Liver (tissue), 9 donors: Measurements from ENCODE around the gene ZFHX2. TPM values are rescaled to one million over a fixed set of nuclear protein-coding genes. Genes with fewer than 3 reads are reported as not detected.

Experiments used
- DNase-seq: peaks from one replicate; pipeline ENCODE4 v3.0.0-alpha.2; 2017; ENCODE audit warnings: low spot score
- H3K27ac ChIP-seq, 2 donors: one replicate each; pipeline ENCODE4 v1.7.0; 2013; ENCODE audit warnings: inconsistent platforms in 2 of 2, low read length in 2 of 2, control low read depth in 1 of 2, low read depth in 1 of 2, mild to moderate bottlenecking in 1 of 2
- H3K27me3 ChIP-seq, 4 donors: one replicate each; pipeline versions ENCODE4 v1.6.1 to v1.7.0; 2013; ENCODE audit warnings: low read length in 3 of 4, inconsistent platforms in 1 of 4, mild to moderate bottlenecking in 1 of 4, moderate library complexity in 1 of 4; ENCODE audit not compliant: control insufficient read depth in 4 of 4, insufficient read depth in 4 of 4
- H3K36me3 ChIP-seq, 4 donors: one replicate each; pipeline versions ENCODE4 v1.6.1 to v1.7.0; 2013; ENCODE audit warnings: low read length in 3 of 4, mild to moderate bottlenecking in 3 of 4, low read depth in 1 of 4, moderate library complexity in 1 of 4; ENCODE audit not compliant: control insufficient read depth in 4 of 4, insufficient read depth in 3 of 4
- H3K4me1 ChIP-seq, 4 donors: one replicate each; pipeline versions ENCODE4 v1.6.1 to v1.7.0; 2013; ENCODE audit warnings: low read length in 3 of 4, mild to moderate bottlenecking in 3 of 4, moderate library complexity in 1 of 4; ENCODE audit not compliant: control insufficient read depth in 4 of 4, insufficient read depth in 4 of 4
- H3K4me3 ChIP-seq, 3 donors: one replicate each; pipeline versions ENCODE4 v1.6.1 to v1.7.0; 2013; ENCODE audit warnings: low read length in 3 of 3, control low read depth in 1 of 3, low read depth in 1 of 3, mild to moderate bottlenecking in 1 of 3
- H3K9ac ChIP-seq, 2 donors: one replicate each; pipeline ENCODE4 v1.7.0; 2013; ENCODE audit warnings: low read length in 2 of 2, mild to moderate bottlenecking in 2 of 2, moderate library complexity in 2 of 2, control low read depth in 1 of 2, low read depth in 1 of 2
- H3K9me3 ChIP-seq, 4 donors: one replicate each; pipeline versions ENCODE4 v1.6.1 to v1.7.0; 2013; ENCODE audit warnings: low read length in 3 of 4; ENCODE audit not compliant: control insufficient read depth in 4 of 4
- EGR1 ChIP-seq, 2 donors: IDR thresholded peaks; 2 replicates each; pipeline ENCODE4 v1.6.1; 2016 to 2018; ENCODE audit warnings: antibody characterized with exemption in 2 of 2, low read depth in 2 of 2
- FOXA1 ChIP-seq: IDR thresholded peaks from 2 replicates; pipeline ENCODE4 v1.6.1; 2016; ENCODE audit warnings: antibody characterized with exemption
- FOXA2 ChIP-seq: IDR thresholded peaks from 2 replicates; pipeline ENCODE4 v1.6.1; 2016; ENCODE audit warnings: antibody characterized with exemption
- GABPA ChIP-seq, 2 donors: IDR thresholded peaks in 1 of 2; conservative IDR thresholded peaks in 1 of 2; 2 replicates each; pipeline ENCODE4 v1.6.1; 2016; ENCODE audit warnings: antibody characterized with exemption in 2 of 2, mild to moderate bottlenecking in 1 of 2, moderate library complexity in 1 of 2
- HNF4A ChIP-seq, 2 donors: conservative IDR thresholded peaks; 2 replicates each; pipeline ENCODE4 v1.6.1; 2016; ENCODE audit warnings: antibody characterized with exemption in 2 of 2, mild to moderate bottlenecking in 2 of 2
- HNF4G ChIP-seq: IDR thresholded peaks from 2 replicates; pipeline ENCODE4 v1.6.1; 2016; ENCODE audit warnings: antibody characterized with exemption
- JUND ChIP-seq, 2 donors: IDR thresholded peaks; 2 replicates each; pipeline ENCODE4 v1.6.1; 2016; ENCODE audit warnings: antibody characterized with exemption in 2 of 2
- NR2F2 ChIP-seq: IDR thresholded peaks from 2 replicates; pipeline ENCODE4 v1.6.1; 2016; ENCODE audit warnings: antibody characterized with exemption
- RAD21 ChIP-seq, 2 donors: IDR thresholded peaks; 2 replicates each; pipeline ENCODE4 v1.6.1; 2016; ENCODE audit warnings: antibody characterized with exemption in 2 of 2, mild to moderate bottlenecking in 2 of 2
- RXRA ChIP-seq, 2 donors: IDR thresholded peaks; 2 replicates each; pipeline ENCODE4 v1.6.1; 2017 to 2018; ENCODE audit warnings: antibody characterized with exemption in 2 of 2, mild to moderate bottlenecking in 1 of 2
- SP1 ChIP-seq: IDR thresholded peaks from 2 replicates; pipeline ENCODE4 v1.6.1; 2018; ENCODE audit warnings: antibody characterized with exemption, mild to moderate bottlenecking
- TAF1 ChIP-seq: conservative IDR thresholded peaks from 2 replicates; pipeline ENCODE4 v1.6.1; 2016; ENCODE audit warnings: antibody characterized with exemption, mild to moderate bottlenecking
- YY1 ChIP-seq: IDR thresholded peaks from 2 replicates; pipeline ENCODE4 v1.6.1; 2016; ENCODE audit warnings: antibody characterized with exemption, mild to moderate bottlenecking
- ZBTB33 ChIP-seq: IDR thresholded peaks from 2 replicates; pipeline ENCODE4 v1.6.1; 2016; ENCODE audit warnings: antibody characterized with exemption
- WGBS: extraction: QIAGEN DNeasy Blood & Tissue Kit; methylation state at CpG from one replicate; pipeline ENCODE4 v1.1.7; 2013; 5-methylcytosine and 5-hydroxymethylcytosine counted together
- polyA plus RNA-seq, 2 donors: library from polyadenylated mRNA; stranded (reverse) in 1 of 2; unstranded in 1 of 2; fragments of 200-250 nt in 1 of 2; fragments of >200 nt in 1 of 2; fragmentation: Nextera tagmentation in 1 of 2; extraction: Ambion mirVana in 1 of 2; gene quantifications; one replicate each; pipeline versions ENCODE4 v1.2.1 to v1.2.3, GENCODE V29; 2013 to 2015
- total RNA-seq, 2 donors: library from RNA; depleted of rRNA; stranded (reverse); fragments of >200 nt; gene quantifications; one replicate each; pipeline ENCODE4 v1.2.3, GENCODE V29; 2014
- TF ChIP-seq, protein P1 (sequence below): IDR thresholded peaks from 2 replicates; pipeline ENCODE4 v1.6.1; 2016; ENCODE audit warnings: antibody characterized with exemption, mild to moderate bottlenecking
- TF ChIP-seq, protein P2 (sequence below): IDR thresholded peaks from 2 replicates; pipeline ENCODE4 v1.6.1; 2016; ENCODE audit warnings: antibody characterized with exemption
- TF ChIP-seq, protein P3 (sequence below): fragments of 150-350 bp; IDR thresholded peaks from 2 replicates; pipeline ENCODE4 v1.5.1; 2017; ENCODE audit warnings: improper control_type of control experiment, low read depth, low read length; ENCODE audit not compliant: missing input control
- TF ChIP-seq, protein P4 (sequence below): IDR thresholded peaks from 2 replicates; pipeline ENCODE4 v1.6.1; 2016; ENCODE audit warnings: antibody characterized with exemption
- donor health status: healthy.
- donor health status: healthy.
- donor health status: healthy.
- donor health status: healthy.
- donor health status: healthy.

Gene ZFHX2
- total and polyA plus RNA-seq, 4 donors: 0.06 to 0.14 (median 0.10) TPM

DNA sequence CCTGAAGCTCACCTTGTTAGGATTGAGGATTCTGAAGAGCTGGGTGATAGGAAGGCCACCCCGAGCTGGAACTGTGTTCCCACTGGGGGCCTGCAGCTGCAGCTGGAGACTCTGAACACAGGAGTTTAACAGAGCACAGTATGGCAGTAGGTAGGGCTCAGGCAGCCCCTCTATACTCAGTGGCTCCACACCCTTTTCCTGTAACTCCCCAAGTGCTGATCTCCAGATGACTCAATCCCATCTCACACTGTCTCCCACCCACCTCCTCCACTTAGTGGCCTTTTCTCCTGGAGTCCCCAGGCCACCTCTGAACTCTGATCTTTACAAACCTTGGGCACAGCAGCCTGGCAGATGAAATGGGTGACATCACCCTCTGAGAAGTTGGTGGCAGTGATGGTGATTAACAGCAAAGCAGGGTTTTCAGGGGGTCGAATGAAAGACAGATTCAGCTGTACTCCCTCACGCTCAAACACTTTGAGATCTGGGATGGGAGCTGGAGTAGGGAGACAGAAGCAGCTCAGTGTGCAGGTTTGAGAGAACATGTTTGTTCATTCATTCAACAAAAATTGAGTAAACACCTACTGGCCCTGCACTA lies 8.5 kb upstream of the ZFHX2 start:
- H3K27me3 ChIP-seq: no peaks in the 10 kb centered on the region
- H3K9me3 ChIP-seq: no peaks in the 10 kb centered on the region
- peaks cover 4 to 30% (median 25%) of the 10 kb centered on the region in 4 donors for H3K4me1 ChIP-seq
- no peak overlapping the region for H3K4me3 ChIP-seq
- TF ChIP-seq JUND (IDR thresholded peaks at IDR 0.05) (no peak), EGR1 (IDR thresholded peaks at IDR 0.05; ENCODE audit: low read depth in 2 of 2) (no peak), HNF4G (no peak), SP1 (no peak), RXRA (IDR thresholded peaks at IDR 0.05) (no peak), NR2F2 (no peak), GABPA (IDR thresholded peaks at IDR 0.05 in 1 of 2, conservative IDR thresholded peaks at IDR 0.05 in 1 of 2) (no peak), FOXA2 (no peak), TAF1 (no peak), YY1 (no peak), FOXA1 (no peak), ZBTB33 (no peak), HNF4A (conservative IDR thresholded peaks at IDR 0.05) (no peak), RAD21 (IDR thresholded peaks at IDR 0.05) (no peak)
- TF ChIP-seq, protein P1, sequence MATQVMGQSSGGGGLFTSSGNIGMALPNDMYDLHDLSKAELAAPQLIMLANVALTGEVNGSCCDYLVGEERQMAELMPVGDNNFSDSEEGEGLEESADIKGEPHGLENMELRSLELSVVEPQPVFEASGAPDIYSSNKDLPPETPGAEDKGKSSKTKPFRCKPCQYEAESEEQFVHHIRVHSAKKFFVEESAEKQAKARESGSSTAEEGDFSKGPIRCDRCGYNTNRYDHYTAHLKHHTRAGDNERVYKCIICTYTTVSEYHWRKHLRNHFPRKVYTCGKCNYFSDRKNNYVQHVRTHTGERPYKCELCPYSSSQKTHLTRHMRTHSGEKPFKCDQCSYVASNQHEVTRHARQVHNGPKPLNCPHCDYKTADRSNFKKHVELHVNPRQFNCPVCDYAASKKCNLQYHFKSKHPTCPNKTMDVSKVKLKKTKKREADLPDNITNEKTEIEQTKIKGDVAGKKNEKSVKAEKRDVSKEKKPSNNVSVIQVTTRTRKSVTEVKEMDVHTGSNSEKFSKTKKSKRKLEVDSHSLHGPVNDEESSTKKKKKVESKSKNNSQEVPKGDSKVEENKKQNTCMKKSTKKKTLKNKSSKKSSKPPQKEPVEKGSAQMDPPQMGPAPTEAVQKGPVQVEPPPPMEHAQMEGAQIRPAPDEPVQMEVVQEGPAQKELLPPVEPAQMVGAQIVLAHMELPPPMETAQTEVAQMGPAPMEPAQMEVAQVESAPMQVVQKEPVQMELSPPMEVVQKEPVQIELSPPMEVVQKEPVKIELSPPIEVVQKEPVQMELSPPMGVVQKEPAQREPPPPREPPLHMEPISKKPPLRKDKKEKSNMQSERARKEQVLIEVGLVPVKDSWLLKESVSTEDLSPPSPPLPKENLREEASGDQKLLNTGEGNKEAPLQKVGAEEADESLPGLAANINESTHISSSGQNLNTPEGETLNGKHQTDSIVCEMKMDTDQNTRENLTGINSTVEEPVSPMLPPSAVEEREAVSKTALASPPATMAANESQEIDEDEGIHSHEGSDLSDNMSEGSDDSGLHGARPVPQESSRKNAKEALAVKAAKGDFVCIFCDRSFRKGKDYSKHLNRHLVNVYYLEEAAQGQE: no peak
- TF ChIP-seq, protein P2, sequence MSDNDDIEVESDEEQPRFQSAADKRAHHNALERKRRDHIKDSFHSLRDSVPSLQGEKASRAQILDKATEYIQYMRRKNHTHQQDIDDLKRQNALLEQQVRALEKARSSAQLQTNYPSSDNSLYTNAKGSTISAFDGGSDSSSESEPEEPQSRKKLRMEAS: no peak
- TF ChIP-seq, protein P3, sequence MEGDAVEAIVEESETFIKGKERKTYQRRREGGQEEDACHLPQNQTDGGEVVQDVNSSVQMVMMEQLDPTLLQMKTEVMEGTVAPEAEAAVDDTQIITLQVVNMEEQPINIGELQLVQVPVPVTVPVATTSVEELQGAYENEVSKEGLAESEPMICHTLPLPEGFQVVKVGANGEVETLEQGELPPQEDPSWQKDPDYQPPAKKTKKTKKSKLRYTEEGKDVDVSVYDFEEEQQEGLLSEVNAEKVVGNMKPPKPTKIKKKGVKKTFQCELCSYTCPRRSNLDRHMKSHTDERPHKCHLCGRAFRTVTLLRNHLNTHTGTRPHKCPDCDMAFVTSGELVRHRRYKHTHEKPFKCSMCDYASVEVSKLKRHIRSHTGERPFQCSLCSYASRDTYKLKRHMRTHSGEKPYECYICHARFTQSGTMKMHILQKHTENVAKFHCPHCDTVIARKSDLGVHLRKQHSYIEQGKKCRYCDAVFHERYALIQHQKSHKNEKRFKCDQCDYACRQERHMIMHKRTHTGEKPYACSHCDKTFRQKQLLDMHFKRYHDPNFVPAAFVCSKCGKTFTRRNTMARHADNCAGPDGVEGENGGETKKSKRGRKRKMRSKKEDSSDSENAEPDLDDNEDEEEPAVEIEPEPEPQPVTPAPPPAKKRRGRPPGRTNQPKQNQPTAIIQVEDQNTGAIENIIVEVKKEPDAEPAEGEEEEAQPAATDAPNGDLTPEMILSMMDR: no peak
- TF ChIP-seq, protein P4, sequence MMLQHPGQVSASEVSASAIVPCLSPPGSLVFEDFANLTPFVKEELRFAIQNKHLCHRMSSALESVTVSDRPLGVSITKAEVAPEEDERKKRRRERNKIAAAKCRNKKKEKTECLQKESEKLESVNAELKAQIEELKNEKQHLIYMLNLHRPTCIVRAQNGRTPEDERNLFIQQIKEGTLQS: no peak
- 90% methylated on average over 3 of the region's 3 CpGs for WGBS
- DNase-seq: no peak
- no peak overlapping the region for H3K27ac ChIP-seq
- H3K36me3 ChIP-seq: peaks cover 4 to 19% (median 8%) of the 10 kb centered on the region in 4 donors
- H3K9ac ChIP-seq: no peak overlapping the region
